GM21515 (cell line): Measurements from ENCODE around the gene LRG1.

ENCODE experiments used
- ATAC-seq: cut with Tn5 transposase; IDR thresholded peaks from one replicate; pipeline ENCODE4 v1.9.1; 2021; ENCODE audit not compliant: unreplicated experiment

LRG1 gene

GRCh38 chr19:4496304-4496703 is 43.5 kb downstream of the LRG1 start:
- no peak for ATAC-seq

GRCh38 chr19:4495471-4495870 is 44.4 kb downstream of the LRG1 start:
- ATAC-seq, result no peak

- no peak for ATAC-seq
Observed at GRCh38 chr19:4494691-4495064, 45.2 kb downstream of the LRG1 start.

- no peak for ATAC-seq
Observed at GRCh38 chr19:4493929-4494690, 45.7 kb downstream of the LRG1 start.

- ATAC-seq, result no peak
Observed at GRCh38 chr19:4493104-4493928, 46.5 kb downstream of the LRG1 start.

GRCh38 chr19:4492337-4493103 is 47.3 kb downstream of the LRG1 start:
- ATAC-seq, result no peak

- no peak for ATAC-seq
Observed at GRCh38 chr19:4491446-4491845, 48.4 kb downstream of the LRG1 start.

- no peak for ATAC-seq
Observed at GRCh38 chr19:4488496-4488895, 51.3 kb downstream of the LRG1 start.

GRCh38 chr19:4487572-4487971 is 52.3 kb downstream of the LRG1 start:
- ATAC-seq, result no peak
